ENCODE results near the gene ELOVL5. TPM values are rescaled to one million over a fixed set of nuclear protein-coding genes. Genes with fewer than 3 reads are reported as not detected.
"Not testable (repeated sequence)": the region's sequence is repeated elsewhere in the genome, so short reads cannot be mapped to it uniquely, and the experiment has no call there.

ELOVL5 gene
- total RNA-seq, 1 experiment from 2014 or later = 121 TPM

DNA sequence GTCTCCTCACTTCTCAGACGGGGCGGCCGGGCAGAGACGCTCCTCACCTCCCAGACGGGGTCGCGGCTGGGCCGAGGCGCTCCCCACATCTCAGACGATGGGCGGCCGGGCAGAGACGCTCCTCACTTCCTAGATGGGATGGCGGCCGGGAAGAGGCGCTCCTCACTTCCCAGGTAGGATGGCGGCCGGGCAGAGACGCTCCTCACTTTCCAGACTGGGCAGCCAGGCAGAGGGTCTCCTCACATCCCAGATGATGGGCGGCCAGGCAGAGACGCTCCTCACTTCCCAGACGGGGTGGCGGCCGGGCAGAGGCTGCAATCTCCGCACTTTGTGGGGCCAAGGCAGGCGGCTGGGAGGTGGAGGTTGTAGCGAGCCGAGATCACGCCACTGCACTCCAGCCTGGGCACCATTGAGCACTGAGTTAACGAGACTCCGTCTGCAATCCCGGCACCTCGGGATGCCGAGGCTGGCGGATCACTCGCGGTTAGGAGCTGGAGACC, 43.2 kb downstream of the ELOVL5 start:
- not testable (repeated sequence) for H3K9me3 ChIP-seq (ENCODE audit: control insufficient read depth, low read depth, low read length); H4K91ac ChIP-seq (ENCODE audit: insufficient read length, low read depth, low read length); H3K27me3 Mint-ChIP-seq (ENCODE audit: low read depth); H2BK12ac ChIP-seq (ENCODE audit: insufficient read length, low read depth, low read length); H3K9ac ChIP-seq (ENCODE audit: extremely low read depth, insufficient read length, low read length); H3K27me3 ChIP-seq (ENCODE audit: insufficient read depth, low read length); H3T11ph ChIP-seq (ENCODE audit: low read length); H3K79me1 ChIP-seq (ENCODE audit: insufficient read depth, low read depth, low read length, poor library complexity, severe bottlenecking); H2BK15ac ChIP-seq (ENCODE audit: low read depth, low read length); H4K5ac ChIP-seq (ENCODE audit: insufficient read length, low read depth, low read length); H3K56ac ChIP-seq (ENCODE audit: insufficient read length, low read depth, low read length); H3K18ac ChIP-seq (ENCODE audit: insufficient read length, low read depth, low read length); H3K23ac ChIP-seq (ENCODE audit: insufficient read length, low read depth, low read length); H3K23me2 ChIP-seq (ENCODE audit: insufficient read length, low read depth, low read length, poor library complexity, severe bottlenecking); H3K4me3 Mint-ChIP-seq; H3K27ac ChIP-seq (ENCODE audit: insufficient read length, low read depth, low read length); H2BK5ac ChIP-seq (ENCODE audit: insufficient read length, low read length); H4K8ac ChIP-seq (replicated peaks; ENCODE audit: insufficient read length, low read depth, low read length); H3K27ac Mint-ChIP-seq; H2BK120ac ChIP-seq (ENCODE audit: low read depth, low read length, poor library complexity, severe bottlenecking); DNase-seq; H3K4me1 ChIP-seq (ENCODE audit: insufficient read depth, low read length); H2BK20ac ChIP-seq (ENCODE audit: low read depth, low read length, poor library complexity, severe bottlenecking); H2AK5ac ChIP-seq (ENCODE audit: insufficient read length, low read length); H4K20me1 ChIP-seq (ENCODE audit: control insufficient read depth, insufficient read depth, insufficient read length); H3K14ac ChIP-seq (ENCODE audit: insufficient read depth, low read length); H2AFZ ChIP-seq (ENCODE audit: low read length); H3K4ac ChIP-seq (ENCODE audit: low read depth, low read length); H3K4me2 ChIP-seq (ENCODE audit: insufficient read depth, insufficient read length, low read length)
- Mint-ChIP-seq H3K4me1 (peaks cover 49 to 51% of the 10 kb centered on the region in 2 experiments), H3K9me3 (peaks cover 16 to 21% of the 10 kb centered on the region in 2 experiments), H3K36me3 (ENCODE audit: insufficient read depth in 1 of 3, low read depth in 3 of 3) (peaks cover 23 to 25% (median 24%) of the 10 kb centered on the region in 3 experiments)
- WGBS (ENCODE audit: extremely low coverage, insufficient read length, low lambda C conversion rate) = no CpG with 5 or more reads among the region's 37 CpGs
- H3K79me2 ChIP-seq (ENCODE audit: insufficient read depth, low read length) = peaks cover 42% of the 10 kb centered on the region; the same call in 1 of the 2 replicates

DNA sequence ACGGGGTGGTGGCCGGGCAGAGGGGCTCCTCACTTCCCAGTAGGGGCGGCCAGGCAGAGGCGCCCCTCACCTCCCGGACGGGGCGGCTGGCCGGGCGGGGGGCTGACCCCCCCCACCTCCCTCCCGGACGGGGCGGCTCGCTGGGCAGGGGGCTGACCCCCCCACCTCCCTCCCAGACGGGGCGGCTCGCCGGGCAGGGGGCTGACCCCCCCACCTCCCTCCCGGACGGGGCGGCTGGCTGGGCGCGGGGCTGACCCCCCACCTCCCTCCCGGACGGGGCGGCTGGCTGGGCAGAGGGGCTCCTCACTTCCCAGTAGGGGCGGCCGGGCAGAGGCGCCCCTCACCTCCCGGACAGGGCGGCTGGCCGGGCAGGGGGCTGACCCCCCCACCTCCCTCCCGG, 43.8 kb downstream of the ELOVL5 start:
- H2BK20ac ChIP-seq (ENCODE audit: low read depth, low read length, poor library complexity, severe bottlenecking); H3K4ac ChIP-seq (ENCODE audit: low read depth, low read length); H3K79me1 ChIP-seq (ENCODE audit: insufficient read depth, low read depth, low read length, poor library complexity, severe bottlenecking); H3K27me3 Mint-ChIP-seq (ENCODE audit: low read depth); H4K5ac ChIP-seq (ENCODE audit: insufficient read length, low read depth, low read length); H4K91ac ChIP-seq (ENCODE audit: insufficient read length, low read depth, low read length); H3K4me3 Mint-ChIP-seq; H4K20me1 ChIP-seq (ENCODE audit: control insufficient read depth, insufficient read depth, insufficient read length); H3K14ac ChIP-seq (ENCODE audit: insufficient read depth, low read length); H4K8ac ChIP-seq (replicated peaks; ENCODE audit: insufficient read length, low read depth, low read length); H3K23me2 ChIP-seq (ENCODE audit: insufficient read length, low read depth, low read length, poor library complexity, severe bottlenecking); H3K9ac ChIP-seq (ENCODE audit: extremely low read depth, insufficient read length, low read length); H3K18ac ChIP-seq (ENCODE audit: insufficient read length, low read depth, low read length); H2BK15ac ChIP-seq (ENCODE audit: low read depth, low read length); H2AFZ ChIP-seq (ENCODE audit: low read length); H3K23ac ChIP-seq (ENCODE audit: insufficient read length, low read depth, low read length); H3K27me3 ChIP-seq (ENCODE audit: insufficient read depth, low read length); H3K56ac ChIP-seq (ENCODE audit: insufficient read length, low read depth, low read length); H3K9me3 ChIP-seq (ENCODE audit: control insufficient read depth, low read depth, low read length); H3K4me1 ChIP-seq (ENCODE audit: insufficient read depth, low read length); H3K4me2 ChIP-seq (ENCODE audit: insufficient read depth, insufficient read length, low read length); H2BK12ac ChIP-seq (ENCODE audit: insufficient read length, low read depth, low read length); DNase-seq; H2BK5ac ChIP-seq (ENCODE audit: insufficient read length, low read length); H3T11ph ChIP-seq (ENCODE audit: low read length); H3K27ac ChIP-seq (ENCODE audit: insufficient read length, low read depth, low read length); H2AK5ac ChIP-seq (ENCODE audit: insufficient read length, low read length); H2BK120ac ChIP-seq (ENCODE audit: low read depth, low read length, poor library complexity, severe bottlenecking): not testable (repeated sequence)
- no CpG with 5 or more reads among the region's 32 CpGs for WGBS (ENCODE audit: extremely low coverage, insufficient read length, low lambda C conversion rate)
- Mint-ChIP-seq H3K36me3 (ENCODE audit: insufficient read depth in 1 of 3, low read depth in 3 of 3) (peaks cover 23 to 25% (median 24%) of the 10 kb centered on the region in 3 experiments), H3K4me1 (peaks cover 43 to 45% of the 10 kb centered on the region in 2 experiments), H3K9me3 (peaks cover 16 to 21% of the 10 kb centered on the region in 2 experiments), H3K27ac (0 out of 7 replicates have a peak overlapping the region, but pooled peaks of 1 of the 3 experiments have one; percentile 36)
- peaks cover 47% of the 10 kb centered on the region; the same call in 1 of the 2 replicates for H3K79me2 ChIP-seq (ENCODE audit: insufficient read depth, low read length)

Measured in H9 (cell line).